WTC11 (cell line): ENCODE data around the gene UQCC3. TPM values are rescaled to one million over a fixed set of nuclear protein-coding genes. Genes with fewer than 3 reads are reported as not detected.

ENCODE experiments used
- ARID4B ChIP-seq: sonication (generic); formaldehyde crosslinking; IDR thresholded peaks from 2 replicates; pipeline ENCODE4 v1.8.0; 2023; ENCODE audit warnings: missing genetic modification reagents, mild to moderate bottlenecking, borderline replicate concordance
- CBFB ChIP-seq: sonication (generic); formaldehyde crosslinking; IDR thresholded peaks from 2 replicates; pipeline ENCODE4 v1.8.1; 2022; ENCODE audit warnings: mild to moderate bottlenecking, low read depth, missing genetic modification reagents
- E2F1 ChIP-seq: sonication (generic); formaldehyde crosslinking; IDR thresholded peaks from 2 replicates; pipeline ENCODE4 v1.8.0; 2022; ENCODE audit warnings: mild to moderate bottlenecking, missing genetic modification reagents
- ETV6 ChIP-seq: sonication (generic); formaldehyde crosslinking; IDR thresholded peaks from 2 replicates; pipeline ENCODE4 v1.8.1; 2022; ENCODE audit warnings: mild to moderate bottlenecking, missing genetic modification reagents
- FOXJ3 ChIP-seq: sonication (generic); formaldehyde crosslinking; IDR thresholded peaks from 2 replicates; pipeline ENCODE4 v1.9.0; 2021; ENCODE audit warnings: missing genetic modification reagents, mild to moderate bottlenecking, borderline replicate concordance
- FOXK1 ChIP-seq: sonication (generic); formaldehyde crosslinking; IDR thresholded peaks from 2 replicates; pipeline ENCODE4 v1.8.0; 2022; ENCODE audit warnings: mild to moderate bottlenecking, moderate library complexity, missing genetic modification reagents
- GABPB1 ChIP-seq: sonication (generic); formaldehyde crosslinking; IDR thresholded peaks from 2 replicates; pipeline ENCODE4 v1.8.1; 2023; ENCODE audit warnings: mild to moderate bottlenecking, missing genetic modification reagents
- IRF2 ChIP-seq: sonication (generic); formaldehyde crosslinking; IDR thresholded peaks from 2 replicates; pipeline ENCODE4 v1.8.0; 2022; ENCODE audit warnings: low read depth, missing genetic modification reagents, borderline replicate concordance
- KAT7 ChIP-seq: sonication (generic); formaldehyde crosslinking; IDR thresholded peaks from 2 replicates; pipeline ENCODE4 v1.8.1; 2023; ENCODE audit warnings: missing genetic modification reagents, mild to moderate bottlenecking, borderline replicate concordance
- MYBL2 ChIP-seq: sonication (generic); formaldehyde crosslinking; IDR thresholded peaks from 2 replicates; pipeline ENCODE4 v1.8.1; 2023; ENCODE audit warnings: mild to moderate bottlenecking, moderate library complexity, missing genetic modification reagents
- NFATC4 ChIP-seq: fragments of 250-450 bp; sonication (Bioruptor Pico); IDR thresholded peaks from 2 replicates; pipeline ENCODE4 v1.9.0; 2021; ENCODE audit warnings: mild to moderate bottlenecking
- NFE2L1 ChIP-seq: sonication (generic); formaldehyde crosslinking; IDR thresholded peaks from 2 replicates; pipeline ENCODE4 v1.8.1; 2023; ENCODE audit warnings: missing genetic modification reagents
- RELA ChIP-seq: sonication (generic); formaldehyde crosslinking; IDR thresholded peaks from 2 replicates; pipeline ENCODE4 v1.8.1; 2022; ENCODE audit warnings: missing genetic modification reagents, mild to moderate bottlenecking, borderline replicate concordance
- SOX15 ChIP-seq: fragments of 250-450 bp; sonication (Bioruptor Pico); IDR thresholded peaks from 2 replicates; pipeline ENCODE4 v1.9.0; 2021; ENCODE audit warnings: mild to moderate bottlenecking
- USF1 ChIP-seq: sonication (generic); formaldehyde crosslinking; IDR thresholded peaks from 2 replicates; pipeline ENCODE4 v1.8.0; 2022; ENCODE audit warnings: mild to moderate bottlenecking, missing genetic modification reagents
- ZBTB21 ChIP-seq: sonication (generic); formaldehyde crosslinking; IDR thresholded peaks from 2 replicates; pipeline ENCODE4 v1.8.1; 2023; ENCODE audit warnings: mild to moderate bottlenecking, missing genetic modification reagents, borderline replicate concordance
- ZBTB43 ChIP-seq: sonication (generic); formaldehyde crosslinking; IDR thresholded peaks from 2 replicates; pipeline ENCODE4 v1.8.1; 2023; ENCODE audit warnings: mild to moderate bottlenecking, missing genetic modification reagents
- ZNF121 ChIP-seq: sonication (generic); formaldehyde crosslinking; IDR thresholded peaks from 2 replicates; pipeline ENCODE4 v1.8.0; 2023; ENCODE audit warnings: missing genetic modification reagents
- ZNF219 ChIP-seq: sonication (generic); formaldehyde crosslinking; IDR thresholded peaks from 2 replicates; pipeline ENCODE4 v1.8.0; 2023; ENCODE audit warnings: missing genetic modification reagents, mild to moderate bottlenecking, borderline replicate concordance
- ZNF423 ChIP-seq: fragments of 250-450 bp; sonication (Bioruptor Pico); IDR thresholded peaks from 2 replicates; pipeline ENCODE4 v2.1.2; 2022; ENCODE audit warnings: mild to moderate bottlenecking, moderate library complexity
- ZNF671 ChIP-seq: fragments of 250-450 bp; sonication (Bioruptor Pico); IDR thresholded peaks from 2 replicates; pipeline ENCODE4 v1.8.0; 2021; ENCODE audit warnings: mild to moderate bottlenecking
- total RNA-seq: library from RNA; stranded (reverse); gene quantifications from 3 replicates; pipeline ENCODE4 v1.2.3, GENCODE V29; 2021
- TF ChIP-seq, protein P1 (sequence below): sonication (generic); formaldehyde crosslinking; IDR thresholded peaks from 2 replicates; pipeline ENCODE4 v1.8.0; 2022; ENCODE audit warnings: mild to moderate bottlenecking, missing genetic modification reagents
- TF ChIP-seq, protein P2 (sequence below): sonication (generic); formaldehyde crosslinking; IDR thresholded peaks from 2 replicates; pipeline ENCODE4 v1.8.0; 2022; ENCODE audit warnings: mild to moderate bottlenecking, missing genetic modification reagents
- TF ChIP-seq, protein P3 (sequence below): sonication (generic); formaldehyde crosslinking; IDR thresholded peaks from 2 replicates; pipeline ENCODE4 v1.8.1; 2022; ENCODE audit warnings: low read depth, missing genetic modification reagents, borderline replicate concordance
- TF ChIP-seq, protein P4 (sequence below): sonication (generic); formaldehyde crosslinking; IDR thresholded peaks from 2 replicates; pipeline ENCODE4 v1.8.1; 2023; ENCODE audit warnings: mild to moderate bottlenecking, missing genetic modification reagents, moderate library complexity

UQCC3 gene
- total RNA-seq, 1 experiment from 2014 or later = 18.1 TPM

GRCh38 chr11:62671608-62672389 is at the start of gene UQCC3, which contains the start of gene LBHD1 (continued):
- TF ChIP-seq IRF2 (CRISPR knock-in tag) = no peak
- TF ChIP-seq, protein P1, sequence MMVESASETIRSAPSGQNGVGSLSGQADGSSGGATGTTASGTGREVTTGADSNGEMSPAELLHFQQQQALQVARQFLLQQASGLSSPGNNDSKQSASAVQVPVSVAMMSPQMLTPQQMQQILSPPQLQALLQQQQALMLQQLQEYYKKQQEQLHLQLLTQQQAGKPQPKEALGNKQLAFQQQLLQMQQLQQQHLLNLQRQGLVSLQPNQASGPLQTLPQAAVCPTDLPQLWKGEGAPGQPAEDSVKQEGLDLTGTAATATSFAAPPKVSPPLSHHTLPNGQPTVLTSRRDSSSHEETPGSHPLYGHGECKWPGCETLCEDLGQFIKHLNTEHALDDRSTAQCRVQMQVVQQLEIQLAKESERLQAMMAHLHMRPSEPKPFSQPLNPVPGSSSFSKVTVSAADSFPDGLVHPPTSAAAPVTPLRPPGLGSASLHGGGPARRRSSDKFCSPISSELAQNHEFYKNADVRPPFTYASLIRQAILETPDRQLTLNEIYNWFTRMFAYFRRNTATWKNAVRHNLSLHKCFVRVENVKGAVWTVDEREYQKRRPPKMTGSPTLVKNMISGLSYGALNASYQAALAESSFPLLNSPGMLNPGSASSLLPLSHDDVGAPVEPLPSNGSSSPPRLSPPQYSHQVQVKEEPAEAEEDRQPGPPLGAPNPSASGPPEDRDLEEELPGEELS (CRISPR knock-in tag) = peak; percentile 41
- no peak for TF ChIP-seq CBFB
- TF ChIP-seq, protein P2, sequence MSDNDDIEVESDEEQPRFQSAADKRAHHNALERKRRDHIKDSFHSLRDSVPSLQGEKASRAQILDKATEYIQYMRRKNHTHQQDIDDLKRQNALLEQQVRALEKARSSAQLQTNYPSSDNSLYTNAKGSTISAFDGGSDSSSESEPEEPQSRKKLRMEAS (CRISPR knock-in tag) = peak; percentile 79
- TF ChIP-seq KAT7 (CRISPR knock-in tag) = peak; percentile 72; the same call in 1 of the 2 replicates
- TF ChIP-seq ZBTB43 (CRISPR knock-in tag) = peak; percentile 82
- no peak for TF ChIP-seq NFATC4 (CRISPR knock-in tag)
- no peak for TF ChIP-seq ZNF121 (CRISPR knock-in tag)
- TF ChIP-seq, protein P3, sequence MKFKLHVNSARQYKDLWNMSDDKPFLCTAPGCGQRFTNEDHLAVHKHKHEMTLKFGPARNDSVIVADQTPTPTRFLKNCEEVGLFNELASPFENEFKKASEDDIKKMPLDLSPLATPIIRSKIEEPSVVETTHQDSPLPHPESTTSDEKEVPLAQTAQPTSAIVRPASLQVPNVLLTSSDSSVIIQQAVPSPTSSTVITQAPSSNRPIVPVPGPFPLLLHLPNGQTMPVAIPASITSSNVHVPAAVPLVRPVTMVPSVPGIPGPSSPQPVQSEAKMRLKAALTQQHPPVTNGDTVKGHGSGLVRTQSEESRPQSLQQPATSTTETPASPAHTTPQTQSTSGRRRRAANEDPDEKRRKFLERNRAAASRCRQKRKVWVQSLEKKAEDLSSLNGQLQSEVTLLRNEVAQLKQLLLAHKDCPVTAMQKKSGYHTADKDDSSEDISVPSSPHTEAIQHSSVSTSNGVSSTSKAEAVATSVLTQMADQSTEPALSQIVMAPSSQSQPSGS (CRISPR knock-in tag) = peak; percentile 15; the same call in 1 of the 2 replicates
- TF ChIP-seq ARID4B = 0 out of 2 replicates have a peak, but pooled peaks have one; percentile 22
- TF ChIP-seq E2F1 (CRISPR knock-in tag) = peak; percentile 64; the same call in 1 of the 2 replicates
- no peak for TF ChIP-seq ZNF423 (CRISPR knock-in tag)
- TF ChIP-seq ZNF219 (CRISPR knock-in tag) = no peak
- TF ChIP-seq ZNF671 (CRISPR knock-in tag) = no peak
- TF ChIP-seq MYBL2 (CRISPR knock-in tag) = peak; percentile 87
- TF ChIP-seq, protein P4, sequence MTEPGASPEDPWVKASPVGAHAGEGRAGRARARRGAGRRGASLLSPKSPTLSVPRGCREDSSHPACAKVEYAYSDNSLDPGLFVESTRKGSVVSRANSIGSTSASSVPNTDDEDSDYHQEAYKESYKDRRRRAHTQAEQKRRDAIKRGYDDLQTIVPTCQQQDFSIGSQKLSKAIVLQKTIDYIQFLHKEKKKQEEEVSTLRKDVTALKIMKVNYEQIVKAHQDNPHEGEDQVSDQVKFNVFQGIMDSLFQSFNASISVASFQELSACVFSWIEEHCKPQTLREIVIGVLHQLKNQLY (CRISPR knock-in tag) = no peak
- TF ChIP-seq FOXK1 (CRISPR knock-in tag) = peak; percentile 82
- TF ChIP-seq RELA (CRISPR knock-in tag) = peak; percentile 37; the same call in 1 of the 2 replicates
- peak; percentile 67 for TF ChIP-seq ETV6 (CRISPR knock-in tag)
- TF ChIP-seq SOX15 (CRISPR knock-in tag) = no peak
- 0 out of 2 replicates have a peak, but pooled peaks have one; percentile 7 for TF ChIP-seq NFE2L1 (CRISPR knock-in tag)
- no peak for TF ChIP-seq FOXJ3
- peak; percentile 3 for TF ChIP-seq USF1
- peak; percentile 68; the same call in 1 of the 2 replicates for TF ChIP-seq ZBTB21
- TF ChIP-seq GABPB1 (CRISPR knock-in tag) = no peak; the same call in 1 of the 2 replicates
